ENCODE results near the gene ATG7.

ATG7 gene

DNA sequence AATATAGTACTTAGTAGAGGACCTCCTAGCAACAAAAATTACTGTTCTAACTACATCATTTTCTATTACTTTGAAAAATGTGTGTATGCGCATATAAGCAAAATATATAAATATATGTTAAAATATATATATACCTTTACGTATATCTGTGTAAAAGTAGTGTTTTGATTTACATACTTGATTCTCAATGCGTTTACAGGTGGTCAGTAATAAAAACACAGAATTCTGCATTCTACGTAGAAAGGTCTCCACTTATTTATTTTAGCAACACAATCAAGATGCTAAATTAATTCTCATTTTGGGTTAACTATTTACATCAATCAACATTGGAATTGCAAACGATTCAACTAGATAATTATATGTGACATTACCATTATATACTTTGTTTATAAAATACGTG is 158.0 kb downstream of the ATG7 start:
- TF ChIP-seq, protein P1, sequence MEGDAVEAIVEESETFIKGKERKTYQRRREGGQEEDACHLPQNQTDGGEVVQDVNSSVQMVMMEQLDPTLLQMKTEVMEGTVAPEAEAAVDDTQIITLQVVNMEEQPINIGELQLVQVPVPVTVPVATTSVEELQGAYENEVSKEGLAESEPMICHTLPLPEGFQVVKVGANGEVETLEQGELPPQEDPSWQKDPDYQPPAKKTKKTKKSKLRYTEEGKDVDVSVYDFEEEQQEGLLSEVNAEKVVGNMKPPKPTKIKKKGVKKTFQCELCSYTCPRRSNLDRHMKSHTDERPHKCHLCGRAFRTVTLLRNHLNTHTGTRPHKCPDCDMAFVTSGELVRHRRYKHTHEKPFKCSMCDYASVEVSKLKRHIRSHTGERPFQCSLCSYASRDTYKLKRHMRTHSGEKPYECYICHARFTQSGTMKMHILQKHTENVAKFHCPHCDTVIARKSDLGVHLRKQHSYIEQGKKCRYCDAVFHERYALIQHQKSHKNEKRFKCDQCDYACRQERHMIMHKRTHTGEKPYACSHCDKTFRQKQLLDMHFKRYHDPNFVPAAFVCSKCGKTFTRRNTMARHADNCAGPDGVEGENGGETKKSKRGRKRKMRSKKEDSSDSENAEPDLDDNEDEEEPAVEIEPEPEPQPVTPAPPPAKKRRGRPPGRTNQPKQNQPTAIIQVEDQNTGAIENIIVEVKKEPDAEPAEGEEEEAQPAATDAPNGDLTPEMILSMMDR (IDR thresholded peaks at IDR 0.05) = no peak

DNA sequence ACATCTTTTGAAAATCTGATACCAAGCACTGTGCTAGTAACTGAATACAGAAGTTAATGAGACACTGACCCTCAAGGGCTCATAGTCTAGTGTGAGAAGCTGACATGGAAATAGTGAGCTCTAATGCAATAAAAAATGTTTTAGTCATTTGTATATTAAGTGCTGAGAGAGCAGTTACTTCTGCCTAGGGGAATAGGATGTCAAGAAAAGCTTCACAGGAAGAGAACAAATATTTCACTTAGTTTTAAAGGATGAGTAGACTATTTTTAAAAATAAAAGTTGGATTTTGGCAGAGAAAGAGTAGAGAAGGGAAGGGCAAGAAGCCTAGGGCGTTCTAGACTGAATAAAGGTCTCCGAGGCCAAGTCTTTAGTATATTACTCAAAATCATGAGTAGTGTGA is 158.4 kb downstream of the ATG7 start:
- TF ChIP-seq, protein P1 (IDR thresholded peaks at IDR 0.05) = no peak

DNA sequence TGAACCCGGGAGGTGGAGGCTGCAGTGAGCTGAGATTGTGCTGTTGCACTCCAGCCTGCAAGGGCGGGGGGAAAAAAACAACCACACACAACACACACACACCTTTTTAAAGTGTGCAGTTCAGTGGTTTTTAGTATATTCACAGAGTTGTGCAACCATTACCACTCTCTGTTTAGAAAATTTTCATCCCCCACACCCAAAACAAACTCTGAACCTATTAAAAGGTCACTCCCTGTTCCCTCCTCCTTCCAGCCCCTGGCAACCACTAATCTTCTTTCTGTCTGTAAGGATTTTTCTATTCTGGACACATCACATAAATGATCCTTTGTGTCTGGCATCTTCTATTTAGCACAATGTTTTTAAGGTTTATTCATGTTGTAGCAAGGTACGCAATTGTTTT is 159.1 kb downstream of the ATG7 start:
- TF ChIP-seq, protein P1 (IDR thresholded peaks at IDR 0.05) = no peak

DNA sequence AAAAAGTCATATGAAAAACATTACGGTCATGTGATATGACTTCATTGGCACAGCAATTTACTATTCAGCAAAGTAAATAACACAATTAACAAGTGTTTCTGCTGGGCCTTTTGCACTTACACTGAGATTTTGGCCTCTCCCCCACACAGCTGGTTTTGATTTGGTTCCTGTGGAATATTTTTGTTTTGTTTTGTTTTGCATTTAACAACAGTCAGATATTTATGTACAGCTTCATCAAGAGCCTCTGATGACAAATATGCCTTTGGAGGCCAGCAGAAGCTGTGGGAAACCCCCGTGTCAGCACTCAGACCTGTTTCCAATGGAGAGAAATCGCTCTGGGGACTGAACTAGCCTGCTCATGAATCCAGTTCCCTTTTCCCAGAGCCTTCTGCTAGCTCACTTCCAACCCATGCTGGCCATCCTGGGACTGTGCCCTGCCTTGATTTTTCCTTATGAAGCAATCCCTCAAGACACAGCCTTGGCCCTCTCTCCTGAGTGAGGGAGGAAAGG is 161.9 kb downstream of the ATG7 start:
- TF ChIP-seq, protein P1 (IDR thresholded peaks at IDR 0.05) = no peak

DNA sequence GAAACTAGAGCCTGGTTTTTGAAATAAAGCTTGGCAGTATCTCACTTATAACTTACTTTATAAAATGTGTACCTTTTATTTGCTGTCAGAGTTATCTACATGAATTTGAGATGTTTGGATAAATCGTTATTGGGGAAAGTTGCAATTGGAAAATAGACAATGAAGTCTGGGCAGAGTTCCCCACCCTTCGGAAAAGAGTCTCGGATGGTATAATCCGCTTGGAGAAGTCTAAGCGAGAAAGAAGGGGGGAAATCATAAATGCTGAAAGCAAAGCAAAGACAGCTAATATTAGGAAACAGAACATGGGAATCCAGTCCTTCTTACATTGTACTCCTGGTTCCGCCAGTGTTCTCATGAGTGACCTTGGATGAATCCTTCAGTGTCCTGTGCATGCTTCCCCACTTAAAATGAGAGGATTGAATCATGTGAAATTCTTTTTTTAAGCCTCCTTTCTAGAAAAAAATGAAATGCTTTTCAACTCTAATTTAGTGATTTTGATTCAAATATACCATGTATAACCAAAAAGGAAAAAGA is 162.4 kb downstream of the ATG7 start:
- TF ChIP-seq, protein P1 (IDR thresholded peaks at IDR 0.05) = no peak

DNA sequence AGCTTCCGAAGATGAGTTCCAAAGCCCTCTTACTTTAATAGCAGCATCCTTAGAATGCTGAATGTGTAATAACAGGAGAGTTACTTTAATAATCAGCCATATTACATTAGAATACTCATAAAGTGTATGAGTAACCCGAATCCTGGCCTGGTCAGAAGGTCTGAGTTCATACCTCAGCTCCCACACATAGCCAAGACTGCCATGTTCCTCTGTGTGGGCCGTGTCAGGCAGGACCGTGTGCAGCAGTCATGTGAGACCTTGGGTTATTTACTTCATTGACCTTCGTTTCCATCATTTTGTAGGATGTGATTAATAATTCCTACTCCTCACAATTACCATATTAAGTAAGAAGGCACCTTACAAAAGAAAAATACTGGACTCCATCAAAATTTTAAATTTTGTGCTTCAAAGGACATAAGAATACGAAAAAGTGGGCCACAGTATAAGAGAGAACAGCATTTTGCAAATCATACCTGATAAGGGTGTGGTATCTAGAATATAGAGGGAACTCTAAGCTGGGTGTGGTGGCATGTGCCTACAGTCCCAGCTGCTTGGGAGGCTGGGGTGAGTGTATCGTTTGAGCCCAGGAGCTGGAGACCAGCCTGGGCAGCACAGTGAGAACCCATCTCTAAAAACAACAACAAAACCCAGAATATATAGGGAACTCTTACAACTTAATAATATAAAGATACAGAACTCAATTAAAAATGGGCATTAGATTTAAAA is 163.4 kb downstream of the ATG7 start:
- TF ChIP-seq, protein P1 (IDR thresholded peaks at IDR 0.05) = no peak

DNA sequence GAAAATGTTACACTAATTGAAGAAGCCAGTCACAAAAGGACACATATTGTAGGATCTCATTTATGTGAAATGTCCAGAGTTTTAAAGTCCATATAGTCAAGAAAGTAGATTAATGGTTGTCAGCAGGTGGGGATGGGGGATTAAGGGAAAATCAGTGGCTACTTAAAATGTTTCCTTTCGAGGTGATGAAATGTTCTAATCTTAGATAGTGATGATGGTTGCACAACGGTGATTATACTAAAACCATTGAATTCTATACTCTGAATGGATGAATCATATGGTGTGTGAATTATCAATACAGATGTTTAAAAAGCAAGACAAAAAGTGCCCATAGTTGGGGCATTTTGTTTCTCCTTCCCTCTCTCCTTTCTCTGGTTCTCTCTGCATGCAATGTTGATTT is 164.6 kb downstream of the ATG7 start:
- TF ChIP-seq, protein P1 (IDR thresholded peaks at IDR 0.05) = no peak
